K562 (cell line): ENCODE measurements around the gene CCDC117. TPM values are rescaled to one million over a fixed set of nuclear protein-coding genes. Genes with fewer than 3 reads are reported as not detected.
"Not testable (repeated sequence)": the region's sequence is repeated elsewhere in the genome, so short reads cannot be mapped to it uniquely, and the experiment has no call there.

Experiments used
- ATAC-seq: fragments of 200-7000 bp; cut with Tn5 transposase; 3 replicates; pipeline ENCODE4 v1.9.1; 2020; ENCODE audit warnings: moderate library complexity
- BruUV-seq: library from RNA; stranded (reverse); fragments of 400-500 nt; replicated peaks from 2 replicates; lab custom pipeline; 2021; lab: Mats Ljungman, UMichigan
- CTCF ChIA-PET: fragments of 300-600 bp; formaldehyde crosslinking; extraction: SDS; loops from one replicate; lab custom pipeline; 2021; ENCODE audit warnings: low intra/inter-chr PET ratio; lab: Yijun Ruan, JAX
- POLR2A ChIA-PET: fragments of 300-600, 350-650 bp; sonication (Branson Sonifier 250); formaldehyde crosslinking; extraction: SDS; loops from one replicate; lab custom pipeline; 2021; ENCODE audit warnings: antibody characterized with exemption, inconsistent platforms; lab: Yijun Ruan, JAX
- DNase-seq, 4 experiments: peaks; one replicate each; pipeline versions ENCODE4 v3.0.0 to v3.0.0-alpha.2; 2011 to 2018; ENCODE audit warnings: low spot score in 3 of 4, mixed read lengths in 3 of 4; ENCODE audit errors: extremely low read depth in 1 of 4
- FAIRE-seq: peaks from 2 replicates; lab custom pipeline; 2011; peaks lifted over from hg19 to GRCh38; lab: Jason Lieb, UNC
- H2AFZ ChIP-seq: 2 replicates; pipeline ENCODE4 v1.6.0; 2011; ENCODE audit warnings: low read depth, low read length, control low read depth, inconsistent platforms
- H3K27ac ChIP-seq: fragments of 200-600 bp; 3 replicates; pipeline ENCODE4 v1.8.0; 2011; ENCODE audit warnings: low read depth, mild to moderate bottlenecking, control low read depth, inconsistent platforms, low read length, moderate library complexity, mixed read lengths; ENCODE audit errors: extremely low read depth
- H3K27me3 ChIP-seq, 2 experiments: fragments of 300-600 bp in 1 of 2; 2 replicates in 1 of 2; 3 replicates in 1 of 2; pipeline versions ENCODE4 v1.6.0 to v1.8.0; 2011; ENCODE audit warnings: inconsistent platforms in 2 of 2, low read length in 2 of 2, mild to moderate bottlenecking in 1 of 2, mixed read lengths in 1 of 2, moderate library complexity in 1 of 2; ENCODE audit not compliant: control insufficient read depth in 2 of 2, insufficient read depth in 2 of 2
- H3K36me3 ChIP-seq: fragments of 300-600 bp; 3 replicates; pipeline ENCODE4 v1.8.0; 2011; ENCODE audit warnings: mild to moderate bottlenecking, low read length, inconsistent platforms; ENCODE audit not compliant: control insufficient read depth, insufficient read depth
- H3K4me1 ChIP-seq, 2 experiments: fragments of 200-600 bp in 1 of 2; replicated peaks in 1 of 2; 2 replicates in 1 of 2; 3 replicates in 1 of 2; pipeline versions ENCODE4 v1.5.1 to v1.8.0; 2011; ENCODE audit warnings: inconsistent platforms in 2 of 2, low read length in 2 of 2, mild to moderate bottlenecking in 1 of 2, mixed read lengths in 1 of 2, moderate library complexity in 1 of 2; ENCODE audit not compliant: control insufficient read depth in 2 of 2, insufficient read depth in 2 of 2
- H3K4me2 ChIP-seq: 2 replicates; pipeline ENCODE4 v1.6.1; 2011; ENCODE audit warnings: low read length, control low read depth, inconsistent platforms, mixed read lengths; ENCODE audit not compliant: insufficient read depth
- H3K4me3 ChIP-seq: fragments of 200-600 bp; sonication (generic), shearing (Covaris generic); 2 replicates; pipeline ENCODE4 v1.5.1; 2016; ENCODE audit warnings: control low read depth, inconsistent platforms
- H3K79me2 ChIP-seq: fragments of 200-600 bp; 3 replicates; pipeline ENCODE4 v1.8.0; 2011; ENCODE audit warnings: low read length, inconsistent platforms; ENCODE audit not compliant: control insufficient read depth, insufficient read depth
- H3K9ac ChIP-seq, 2 experiments: 2 replicates each; pipeline versions ENCODE4 v1.6.0 to v1.6.1; 2011; ENCODE audit warnings: low read depth in 2 of 2, low read length in 2 of 2, control low read depth in 1 of 2, inconsistent platforms in 1 of 2, mild to moderate bottlenecking in 1 of 2, mixed read lengths in 1 of 2; ENCODE audit not compliant: insufficient read depth in 1 of 2
- H3K9me1 ChIP-seq: one replicate; pipeline ENCODE4 v1.6.0; 2011; ENCODE audit warnings: inconsistent platforms, mild to moderate bottlenecking, low read length, moderate library complexity; ENCODE audit not compliant: control insufficient read depth, insufficient read depth
- H3K9me3 ChIP-seq: replicated peaks from 2 replicates; pipeline ENCODE4 v1.5.1; 2011; ENCODE audit warnings: low read depth, low read length, inconsistent platforms; ENCODE audit not compliant: control insufficient read depth, insufficient read depth
- H4K20me1 ChIP-seq: replicated peaks from 2 replicates; pipeline ENCODE4 v1.6.1; 2011; ENCODE audit warnings: low read length, inconsistent platforms, mixed read lengths; ENCODE audit not compliant: control insufficient read depth, insufficient read depth
- CBX1 ChIP-seq: sonication (generic); IDR thresholded peaks from 2 replicates; pipeline ENCODE4 v1.6.1; 2016; ENCODE audit warnings: antibody characterized with exemption, low read depth, mild to moderate bottlenecking
- CREBBP ChIP-seq: IDR thresholded peaks from one replicate; pipeline ENCODE4 v1.6.1; 2012; ENCODE audit warnings: low read depth, mild to moderate bottlenecking, control low read depth, inconsistent platforms, low read length
- NONO ChIP-seq, 2 experiments: fragments of 200-400 bp in 1 of 2; fragments of 450-650 bp in 1 of 2; formaldehyde crosslinking in 1 of 2; IDR thresholded peaks; 2 replicates each; pipeline ENCODE4 v1.6.1; 2017; ENCODE audit warnings: low read depth in 2 of 2, mild to moderate bottlenecking in 2 of 2, moderate library complexity in 2 of 2, low read length in 1 of 2
- SAFB ChIP-seq: fragments of 200-400 bp; formaldehyde crosslinking; IDR thresholded peaks from 2 replicates; pipeline ENCODE4 v1.6.1; 2017; ENCODE audit warnings: low read depth, low read length, borderline replicate concordance
- SLC30A9 ChIP-seq: fragments of 250-450 bp; sonication (Bioruptor Pico); IDR thresholded peaks from 2 replicates; pipeline ENCODE4 v1.8.0; 2022; ENCODE audit warnings: mild to moderate bottlenecking, moderate library complexity
- ZNF408 ChIP-seq: fragments of 250-450 bp; sonication (Bioruptor Pico); IDR thresholded peaks from 2 replicates; pipeline ENCODE4 v1.4.0; 2020; ENCODE audit warnings: low read depth, mild to moderate bottlenecking, moderate library complexity
- WGBS: fragments of 100-300 bp; shearing (Covaris generic); methylation state at CpG from one replicate; pipeline ENCODE4 v1.1.6; 2016; ENCODE audit warnings: low coverage, mixed read lengths; ENCODE audit not compliant: insufficient coverage; ENCODE audit errors: missing lambda C conversion rate; 5-methylcytosine and 5-hydroxymethylcytosine counted together
- in situ Hi-C: fragments of 300-500 bp; cut with MboI; formaldehyde crosslinking; loops from 4 replicates; pipeline ENCODE4 v1.15.0; 2018; ENCODE audit warnings: inconsistent platforms, mixed read lengths
- intact Hi-C: fragments of 100-400 bp; cut with micrococcal nuclease; formaldehyde crosslinking; loops from 2 replicates; pipeline ENCODE4 v1.14.2; 2022
- polyA plus RNA-seq, 8 experiments: library from polyadenylated mRNA; depleted of rRNA in 4 of 8; stranded (reverse) in 5 of 8; unstranded in 3 of 8; fragments of >200 nt; fragmentation: Nextera tagmentation in 2 of 8; fragmentation: Illumina TruSeq in 1 of 8; extraction: Ambion mirVana in 2 of 8; extraction: Trizol in 1 of 8; gene quantifications; 2 replicates each; pipeline versions ENCODE4 v1.2.1 to v1.2.3, GENCODE V29; 2011 to 2014; ENCODE audit warnings: inconsistent platforms in 1 of 8, missing spikeins in 1 of 8
- total RNA-seq, 7 experiments: library from RNA; depleted of rRNA in 6 of 7; stranded (reverse); fragments of >200 nt in 6 of 7; fragmentation: Illumina TruSeq in 2 of 7; extraction: Trizol in 2 of 7; gene quantifications; 2 replicates each; pipeline versions ENCODE4 v1.2.1 to v1.2.3, GENCODE V29; 2011 to 2021; ENCODE audit warnings: low replicate concordance in 1 of 7
- TF ChIP-seq, protein P1 (sequence below): IDR thresholded peaks from 2 replicates; pipeline ENCODE4 v1.6.1; 2012; ENCODE audit warnings: low read depth, low read length, improper control_type of control experiment, borderline replicate concordance

The CCDC117 gene
- total and polyA plus RNA-seq, 9 of the 15 experiments (the other 6 are each of a cell fraction or from before 2014, with no cell fraction given) = 5.7 to 23.3 (median 15.8) TPM

DNA sequence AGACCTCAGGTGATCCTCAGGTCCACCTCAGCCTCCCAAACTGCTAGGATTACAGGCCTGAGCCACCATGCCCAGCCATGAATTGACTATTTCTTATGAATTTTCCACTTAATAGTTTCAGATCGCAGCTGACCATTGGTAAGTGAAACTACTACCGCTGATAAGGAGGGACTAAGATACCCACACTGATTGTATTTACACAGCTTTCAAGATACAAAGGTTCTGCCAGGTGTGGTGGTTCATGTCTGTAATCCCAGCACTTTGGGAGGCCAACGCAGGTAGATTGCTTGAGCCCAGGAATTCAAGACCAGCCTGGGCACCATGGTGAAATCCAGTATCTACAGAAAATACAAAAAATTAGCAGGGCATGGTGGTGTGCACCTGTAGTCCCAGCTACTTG, 34.8 kb upstream of the CCDC117 start:
- DNase-seq = no peak
- ChIA-PET POLR2A (no interaction called here), CTCF (no interaction called here)
- Histone ChIP-seq H3K4me1 (peaks cover 4 to 6% of the 10 kb centered on the region in 2 experiments; a peak in 3 of 5 replicates), H3K4me3 (no peak overlapping the region), H3K79me2 (peaks cover 68% of the 10 kb centered on the region), H3K9ac (no peak overlapping the region), H3K27me3 (no peaks in the 10 kb centered on the region), H4K20me1 (no peaks in the 10 kb centered on the region), H3K9me1 (no peaks in the 10 kb centered on the region), H3K4me2 (no peak overlapping the region), H3K27ac (no peak overlapping the region), H3K36me3 (peaks cover 43% of the 10 kb centered on the region; the same call in 2 of the 3 replicates), H2AFZ (no peak overlapping the region), H3K9me3 (no peaks in the 10 kb centered on the region)
- no TSS peak for BruUV-seq
- in situ Hi-C loops = no loop called here
- intact Hi-C loops = no loop called here
- no peak for ATAC-seq
- FAIRE-seq = no peak
- TF ChIP-seq NONO (IDR thresholded peaks at IDR 0.05; ENCODE audit: low read depth in 2 of 2, low read length in 1 of 2) (no peak), ZNF408 (no peak), SLC30A9 (CRISPR knock-in tag) (no peak), SAFB (no peak), CREBBP (no peak), CBX1 (no peak)
- TF ChIP-seq, protein P1, sequence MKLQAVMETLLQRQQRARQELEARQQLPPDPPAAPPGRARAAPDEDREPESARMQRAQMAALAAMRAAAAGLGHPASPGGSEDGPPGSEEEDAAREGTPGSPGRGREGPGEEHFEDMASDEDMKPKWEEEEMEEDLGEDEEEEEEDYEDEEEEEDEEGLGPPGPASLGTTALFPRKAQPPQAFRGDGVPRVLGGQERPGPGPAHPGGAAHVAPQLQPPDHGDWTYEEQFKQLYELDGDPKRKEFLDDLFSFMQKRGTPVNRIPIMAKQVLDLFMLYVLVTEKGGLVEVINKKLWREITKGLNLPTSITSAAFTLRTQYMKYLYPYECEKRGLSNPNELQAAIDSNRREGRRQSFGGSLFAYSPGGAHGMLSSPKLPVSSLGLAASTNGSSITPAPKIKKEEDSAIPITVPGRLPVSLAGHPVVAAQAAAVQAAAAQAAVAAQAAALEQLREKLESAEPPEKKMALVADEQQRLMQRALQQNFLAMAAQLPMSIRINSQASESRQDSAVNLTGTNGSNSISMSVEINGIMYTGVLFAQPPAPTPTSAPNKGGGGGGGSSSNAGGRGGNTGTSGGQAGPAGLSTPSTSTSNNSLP = no peak
- 82% methylated on average over 3 of the region's 3 CpGs for WGBS

DNA sequence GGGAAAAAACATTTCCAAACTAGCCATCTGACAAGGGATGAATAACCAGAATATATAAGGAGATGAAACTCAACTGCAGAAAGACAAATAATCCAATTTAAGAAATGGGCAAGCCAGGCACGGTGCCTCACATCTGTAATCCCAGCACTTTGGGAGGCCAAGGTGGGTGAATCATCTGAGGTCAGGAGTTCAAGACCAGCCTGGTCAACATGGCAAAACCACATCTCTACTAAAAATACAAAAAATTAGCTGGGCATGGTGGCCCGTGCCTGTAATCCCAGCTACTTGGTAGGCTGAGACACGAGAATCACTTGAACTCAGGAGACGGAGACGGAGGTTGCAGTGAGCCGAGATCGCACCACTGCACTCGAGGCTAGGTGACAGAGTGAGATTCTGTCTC, 33.6 kb upstream of the CCDC117 start:
- FAIRE-seq, DNase-seq, H4K20me1 ChIP-seq, BruUV-seq, POLR2A ChIA-PET, H2AFZ ChIP-seq, intact Hi-C loops, ATAC-seq, H3K9me3 ChIP-seq, H3K9ac ChIP-seq, H3K9me1 ChIP-seq, CTCF ChIA-PET, H3K27me3 ChIP-seq, H3K4me1 ChIP-seq, H3K27ac ChIP-seq, in situ Hi-C loops, H3K4me2 ChIP-seq, H3K4me3 ChIP-seq: not testable (repeated sequence)
- 50% methylated on average over 4 of the region's 8 CpGs for WGBS
- peaks cover 37% of the 10 kb centered on the region; the same call in 2 of the 3 replicates for H3K36me3 ChIP-seq
- peaks cover 78% of the 10 kb centered on the region for H3K79me2 ChIP-seq
